HEK293 (cell line): ENCODE results near the gene TADA2B.

Source experiments
- ATF2 ChIP-seq: fragments of 450-650 bp; formaldehyde crosslinking; IDR thresholded peaks from 2 replicates; pipeline ENCODE4 v1.5.1; 2016; ENCODE audit warnings: missing biosample characterization, missing genetic modification characterization, low read depth
- HOXA7 ChIP-seq: sonication (generic); formaldehyde crosslinking; IDR thresholded peaks from 2 replicates; pipeline ENCODE4 v1.8.1; 2022; ENCODE audit warnings: missing genetic modification reagents, borderline replicate concordance
- KLF10 ChIP-seq: fragments of 450-650 bp; IDR thresholded peaks from 2 replicates; pipeline ENCODE4 v1.5.1; 2018; ENCODE audit warnings: missing biosample characterization, mild to moderate bottlenecking, missing genetic modification characterization
- SP3 ChIP-seq: fragments of 450-650 bp; formaldehyde crosslinking; IDR thresholded peaks from 2 replicates; pipeline ENCODE4 v1.5.1; 2016; ENCODE audit warnings: missing biosample characterization, missing genetic modification characterization
- WT1 ChIP-seq: fragments of 450-650 bp; formaldehyde crosslinking; IDR thresholded peaks from 2 replicates; pipeline ENCODE4 v1.5.1; 2016; ENCODE audit warnings: missing biosample characterization, missing genetic modification characterization
- YY1 ChIP-seq: fragments of 450-650 bp; formaldehyde crosslinking; IDR thresholded peaks from 2 replicates; pipeline ENCODE4 v1.5.1; 2018; ENCODE audit warnings: missing biosample characterization, missing genetic modification characterization
- ZBTB17 ChIP-seq: fragments of 450-650 bp; formaldehyde crosslinking; IDR thresholded peaks from 2 replicates; pipeline ENCODE4 v1.5.1; 2016; ENCODE audit warnings: missing biosample characterization, missing genetic modification characterization
- ZBTB26 ChIP-seq: fragments of 450-650 bp; formaldehyde crosslinking; optimal IDR thresholded peaks from 2 replicates; pipeline ENCODE3; 2016; ENCODE audit warnings: missing biosample characterization, mild to moderate bottlenecking, missing genetic modification characterization
- ZNF10 ChIP-seq: fragments of 450-650 bp; formaldehyde crosslinking; IDR thresholded peaks from 2 replicates; pipeline ENCODE4 v1.5.1; 2017; ENCODE audit warnings: missing biosample characterization, missing genetic modification characterization
- ZNF121 ChIP-seq: fragments of 450-650 bp; formaldehyde crosslinking; IDR thresholded peaks from 2 replicates; pipeline ENCODE4 v1.5.1; 2016; ENCODE audit warnings: missing biosample characterization, missing genetic modification characterization
- ZNF146 ChIP-seq: fragments of 450-650 bp; formaldehyde crosslinking; IDR thresholded peaks from 2 replicates; pipeline ENCODE4 v1.5.1; 2016; ENCODE audit warnings: missing biosample characterization, missing genetic modification characterization
- ZNF19 ChIP-seq: fragments of 450-650 bp; formaldehyde crosslinking; IDR thresholded peaks from 2 replicates; pipeline ENCODE4; 2016; ENCODE audit warnings: missing biosample characterization, missing genetic modification characterization, low read depth
- ZNF2 ChIP-seq: fragments of 450-650 bp; formaldehyde crosslinking; IDR thresholded peaks from 2 replicates; pipeline ENCODE4 v1.5.1; 2016; ENCODE audit warnings: missing biosample characterization, missing genetic modification characterization
- ZNF335 ChIP-seq: fragments of 450-650 bp; formaldehyde crosslinking; conservative IDR thresholded peaks from 2 replicates; pipeline ENCODE4 v1.5.1; 2016; ENCODE audit warnings: missing biosample characterization, missing genetic modification characterization
- ZNF341 ChIP-seq: fragments of 450-650 bp; formaldehyde crosslinking; IDR thresholded peaks from 2 replicates; pipeline ENCODE4; 2016; ENCODE audit warnings: low read depth, missing biosample characterization, missing genetic modification characterization
- ZNF366 ChIP-seq: fragments of 450-650 bp; formaldehyde crosslinking; conservative IDR thresholded peaks from 2 replicates; pipeline ENCODE4 v1.5.1; 2016; ENCODE audit warnings: missing biosample characterization, missing genetic modification characterization
- ZNF398 ChIP-seq: fragments of 450-650 bp; formaldehyde crosslinking; IDR thresholded peaks from 2 replicates; pipeline ENCODE4 v1.5.1; 2017; ENCODE audit warnings: missing biosample characterization, missing genetic modification characterization
- ZNF404 ChIP-seq: fragments of 450-650 bp; formaldehyde crosslinking; IDR thresholded peaks from 2 replicates; pipeline ENCODE4 v1.5.1; 2017; ENCODE audit warnings: missing biosample characterization, missing genetic modification characterization
- ZNF423 ChIP-seq: fragments of 450-650 bp; formaldehyde crosslinking; IDR thresholded peaks from 2 replicates; pipeline ENCODE4 v1.5.1; 2016; ENCODE audit warnings: missing biosample characterization, missing genetic modification characterization
- ZNF510 ChIP-seq: fragments of 450-650 bp; formaldehyde crosslinking; IDR thresholded peaks from 2 replicates; pipeline ENCODE4 v1.5.1; 2018; ENCODE audit warnings: mild to moderate bottlenecking, missing genetic modification characterization, missing biosample characterization; ENCODE audit not compliant: insufficient replicate concordance
- ZNF529 ChIP-seq: fragments of 450-650 bp; formaldehyde crosslinking; IDR thresholded peaks from 2 replicates; pipeline ENCODE4 v1.5.1; 2017; ENCODE audit warnings: missing genetic modification characterization, missing biosample characterization; ENCODE audit not compliant: insufficient replicate concordance
- ZNF571 ChIP-seq: fragments of 450-650 bp; formaldehyde crosslinking; IDR thresholded peaks from 2 replicates; pipeline ENCODE4 v1.5.0; 2017; ENCODE audit warnings: missing biosample characterization, missing genetic modification characterization
- ZNF610 ChIP-seq: fragments of 450-650 bp; formaldehyde crosslinking; IDR thresholded peaks from 2 replicates; pipeline ENCODE4 v1.5.1; 2016; ENCODE audit warnings: missing biosample characterization, missing genetic modification characterization, borderline replicate concordance
- ZNF629 ChIP-seq: fragments of 450-650 bp; formaldehyde crosslinking; IDR thresholded peaks from 2 replicates; pipeline ENCODE4 v1.5.1; 2017; ENCODE audit warnings: missing biosample characterization, missing genetic modification characterization
- ZNF664 ChIP-seq: fragments of 450-650 bp; formaldehyde crosslinking; IDR thresholded peaks from 2 replicates; pipeline ENCODE4 v1.5.1; 2016; ENCODE audit warnings: missing biosample characterization, missing genetic modification characterization
- ZNF768 ChIP-seq: fragments of 450-650 bp; formaldehyde crosslinking; IDR thresholded peaks from 2 replicates; pipeline ENCODE4 v1.5.1; 2018; ENCODE audit warnings: missing biosample characterization, mild to moderate bottlenecking, missing genetic modification characterization
- ZNF792 ChIP-seq: fragments of 450-650 bp; formaldehyde crosslinking; IDR thresholded peaks from 2 replicates; pipeline ENCODE4 v1.5.1; 2016; ENCODE audit warnings: missing biosample characterization, missing genetic modification characterization
- ZNF843 ChIP-seq: fragments of 450-650 bp; formaldehyde crosslinking; IDR thresholded peaks from 2 replicates; pipeline ENCODE4 v1.5.1; 2016; ENCODE audit warnings: missing biosample characterization, missing genetic modification characterization
- ZSCAN16 ChIP-seq: fragments of 450-650 bp; formaldehyde crosslinking; IDR thresholded peaks from 2 replicates; pipeline ENCODE4 v1.5.1; 2016; ENCODE audit warnings: missing biosample characterization, missing genetic modification characterization
- TF ChIP-seq, protein P1 (sequence below): fragments of 450-650 bp; formaldehyde crosslinking; IDR thresholded peaks from 2 replicates; pipeline ENCODE4 v1.5.1; 2016; ENCODE audit warnings: missing biosample characterization, missing genetic modification characterization
- TF ChIP-seq, protein P2 (sequence below): fragments of 450-650 bp; formaldehyde crosslinking; IDR thresholded peaks from 2 replicates; pipeline ENCODE4 v1.5.1; 2016; ENCODE audit warnings: missing biosample characterization, missing genetic modification characterization
- TF ChIP-seq, protein P3 (sequence below): fragments of 450-650 bp; formaldehyde crosslinking; IDR thresholded peaks from 2 replicates; pipeline ENCODE4 v1.5.1; 2016; ENCODE audit warnings: missing biosample characterization, missing genetic modification characterization

Gene TADA2B

DNA sequence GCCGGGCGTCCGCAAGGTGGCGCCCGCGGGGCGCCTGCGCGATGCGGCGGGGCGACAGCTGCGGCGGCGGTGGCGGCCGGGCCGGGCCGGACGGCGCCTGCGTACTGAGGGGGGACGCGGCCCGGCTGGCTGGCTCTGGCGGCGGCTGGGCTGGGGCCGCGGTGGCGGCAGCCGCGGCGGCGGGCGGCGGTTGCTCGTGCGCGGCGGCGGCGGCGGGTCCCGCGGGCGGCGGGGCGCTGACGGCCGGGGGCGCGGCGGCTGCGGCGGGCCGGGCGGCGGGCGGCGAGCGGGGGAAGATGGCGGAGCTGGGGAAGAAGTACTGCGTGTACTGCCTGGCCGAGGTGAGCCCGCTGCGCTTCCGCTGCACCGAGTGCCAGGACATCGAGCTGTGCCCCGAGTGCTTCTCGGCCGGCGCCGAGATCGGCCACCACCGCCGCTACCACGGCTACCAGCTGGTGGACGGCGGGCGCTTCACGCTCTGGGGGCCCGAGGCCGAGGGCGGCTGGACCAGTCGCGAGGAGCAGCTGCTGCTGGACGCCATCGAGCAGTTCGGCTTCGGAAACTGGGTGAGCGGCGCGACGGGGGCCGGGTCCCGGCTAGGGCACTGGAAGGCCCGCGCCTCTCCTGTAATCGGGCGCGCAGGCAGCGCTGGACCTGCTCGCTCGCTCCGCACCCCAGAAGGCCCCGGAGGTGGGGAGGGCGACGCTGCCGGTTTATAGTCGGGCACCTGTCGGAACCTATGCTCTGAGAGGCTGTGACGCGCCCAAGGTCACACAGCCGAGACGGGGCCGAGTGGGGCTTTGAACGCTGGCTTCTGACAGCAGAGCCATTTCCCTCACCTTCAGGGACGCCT lies at the start of gene TADA2B (continued):
- no peak for TF ChIP-seq ZNF792
- TF ChIP-seq ATF2 = no peak
- TF ChIP-seq ZNF423 (tag by site-specific recombination) = no peak
- peak; percentile 48; the same call in 1 of the 2 replicates for TF ChIP-seq ZNF768 (tag by site-specific recombination)
- TF ChIP-seq ZNF843 (tag by site-specific recombination) = no peak
- TF ChIP-seq ZNF146 (tag by site-specific recombination) = no peak
- TF ChIP-seq, protein P1, sequence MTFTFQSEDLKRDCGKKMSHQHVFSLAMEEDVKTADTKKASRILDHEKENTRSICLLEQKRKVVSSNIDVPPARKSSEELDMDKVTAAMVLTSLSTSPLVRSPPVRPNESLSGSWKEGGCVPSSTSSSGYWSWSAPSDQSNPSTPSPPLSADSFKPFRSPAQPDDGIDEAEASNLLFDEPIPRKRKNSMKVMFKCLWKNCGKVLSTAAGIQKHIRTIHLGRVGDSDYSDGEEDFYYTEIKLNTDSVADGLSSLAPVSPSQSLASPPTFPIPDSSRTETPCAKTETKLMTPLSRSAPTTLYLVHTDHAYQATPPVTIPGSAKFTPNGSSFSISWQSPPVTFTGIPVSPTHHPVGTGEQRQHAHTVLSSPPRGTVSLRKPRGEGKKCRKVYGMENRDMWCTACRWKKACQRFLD (tag by site-specific recombination) = no peak
- peak; percentile 67 for TF ChIP-seq ZBTB26 (tag by site-specific recombination)
- TF ChIP-seq ZNF404 = no peak
- TF ChIP-seq, protein P2, sequence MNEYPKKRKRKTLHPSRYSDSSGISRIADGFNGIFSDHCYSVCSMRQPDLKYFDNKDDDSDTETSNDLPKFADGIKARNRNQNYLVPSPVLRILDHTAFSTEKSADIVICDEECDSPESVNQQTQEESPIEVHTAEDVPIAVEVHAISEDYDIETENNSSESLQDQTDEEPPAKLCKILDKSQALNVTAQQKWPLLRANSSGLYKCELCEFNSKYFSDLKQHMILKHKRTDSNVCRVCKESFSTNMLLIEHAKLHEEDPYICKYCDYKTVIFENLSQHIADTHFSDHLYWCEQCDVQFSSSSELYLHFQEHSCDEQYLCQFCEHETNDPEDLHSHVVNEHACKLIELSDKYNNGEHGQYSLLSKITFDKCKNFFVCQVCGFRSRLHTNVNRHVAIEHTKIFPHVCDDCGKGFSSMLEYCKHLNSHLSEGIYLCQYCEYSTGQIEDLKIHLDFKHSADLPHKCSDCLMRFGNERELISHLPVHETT = no peak
- no peak for TF ChIP-seq ZNF629
- TF ChIP-seq ZNF335 (tag by site-specific recombination) = peak; percentile 93
- TF ChIP-seq SP3 (tag by site-specific recombination) = no peak
- no peak for TF ChIP-seq ZSCAN16 (tag by site-specific recombination)
- TF ChIP-seq KLF10 (tag by site-specific recombination) = no peak
- TF ChIP-seq ZNF529 (tag by site-specific recombination) = no peak
- no peak for TF ChIP-seq WT1 (tag by site-specific recombination)
- TF ChIP-seq, protein P3, sequence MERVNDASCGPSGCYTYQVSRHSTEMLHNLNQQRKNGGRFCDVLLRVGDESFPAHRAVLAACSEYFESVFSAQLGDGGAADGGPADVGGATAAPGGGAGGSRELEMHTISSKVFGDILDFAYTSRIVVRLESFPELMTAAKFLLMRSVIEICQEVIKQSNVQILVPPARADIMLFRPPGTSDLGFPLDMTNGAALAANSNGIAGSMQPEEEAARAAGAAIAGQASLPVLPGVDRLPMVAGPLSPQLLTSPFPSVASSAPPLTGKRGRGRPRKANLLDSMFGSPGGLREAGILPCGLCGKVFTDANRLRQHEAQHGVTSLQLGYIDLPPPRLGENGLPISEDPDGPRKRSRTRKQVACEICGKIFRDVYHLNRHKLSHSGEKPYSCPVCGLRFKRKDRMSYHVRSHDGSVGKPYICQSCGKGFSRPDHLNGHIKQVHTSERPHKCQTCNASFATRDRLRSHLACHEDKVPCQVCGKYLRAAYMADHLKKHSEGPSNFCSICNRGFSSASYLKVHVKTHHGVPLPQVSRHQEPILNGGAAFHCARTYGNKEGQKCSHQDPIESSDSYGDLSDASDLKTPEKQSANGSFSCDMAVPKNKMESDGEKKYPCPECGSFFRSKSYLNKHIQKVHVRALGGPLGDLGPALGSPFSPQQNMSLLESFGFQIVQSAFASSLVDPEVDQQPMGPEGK (tag by site-specific recombination) = 0 out of 2 replicates have a peak, but pooled peaks have one; percentile 31
- no peak for TF ChIP-seq ZNF510 (tag by site-specific recombination)
- peak; percentile 72; the same call in 1 of the 2 replicates for TF ChIP-seq YY1 (tag by site-specific recombination)
- no peak for TF ChIP-seq ZNF571 (tag by site-specific recombination)
- TF ChIP-seq ZNF341 (tag by site-specific recombination) = no peak
- TF ChIP-seq ZNF10 = no peak
- no peak for TF ChIP-seq ZNF610 (tag by site-specific recombination)
- TF ChIP-seq ZNF19 (tag by site-specific recombination) = no peak
- peak; percentile 92 for TF ChIP-seq ZBTB17 (tag by site-specific recombination)
- no peak for TF ChIP-seq ZNF398
- no peak for TF ChIP-seq ZNF121 (tag by site-specific recombination)
- TF ChIP-seq HOXA7 = no peak
- TF ChIP-seq ZNF664 (tag by site-specific recombination) = no peak
- TF ChIP-seq ZNF366 (tag by site-specific recombination) = no peak
- TF ChIP-seq ZNF2 = no peak
